ENCODE measurements around the gene PRPF39.

GRCh38 chr14:45096218-45096617 is 12.3 kb downstream of the PRPF39 start:
- TF ChIP-seq POLR2A (IDR thresholded peaks at IDR 0.05) (no peak), CTCF (IDR thresholded peaks at IDR 0.05) (no peak), EP300 (IDR thresholded peaks at IDR 0.05) (no peak)

Measured in tibial nerve (tissue), 4 donors.